Nucleus accumbens (tissue), 56 donors: ENCODE results near the gene SLC25A29.
"Not testable (repeated sequence)": the region's sequence is repeated elsewhere in the genome, so short reads cannot be mapped to it uniquely, and the experiment has no call there.

Experiments
- DNase-seq, 56 donors: peaks; one replicate each; lab custom pipeline; 2025; lab: John Stamatoyannopoulos, UW

The SLC25A29 gene

GRCh38 chr14:100294963-100295330 is 11.3 kb downstream of the SLC25A29 start:
- DNase-seq, result no peak

DNA sequence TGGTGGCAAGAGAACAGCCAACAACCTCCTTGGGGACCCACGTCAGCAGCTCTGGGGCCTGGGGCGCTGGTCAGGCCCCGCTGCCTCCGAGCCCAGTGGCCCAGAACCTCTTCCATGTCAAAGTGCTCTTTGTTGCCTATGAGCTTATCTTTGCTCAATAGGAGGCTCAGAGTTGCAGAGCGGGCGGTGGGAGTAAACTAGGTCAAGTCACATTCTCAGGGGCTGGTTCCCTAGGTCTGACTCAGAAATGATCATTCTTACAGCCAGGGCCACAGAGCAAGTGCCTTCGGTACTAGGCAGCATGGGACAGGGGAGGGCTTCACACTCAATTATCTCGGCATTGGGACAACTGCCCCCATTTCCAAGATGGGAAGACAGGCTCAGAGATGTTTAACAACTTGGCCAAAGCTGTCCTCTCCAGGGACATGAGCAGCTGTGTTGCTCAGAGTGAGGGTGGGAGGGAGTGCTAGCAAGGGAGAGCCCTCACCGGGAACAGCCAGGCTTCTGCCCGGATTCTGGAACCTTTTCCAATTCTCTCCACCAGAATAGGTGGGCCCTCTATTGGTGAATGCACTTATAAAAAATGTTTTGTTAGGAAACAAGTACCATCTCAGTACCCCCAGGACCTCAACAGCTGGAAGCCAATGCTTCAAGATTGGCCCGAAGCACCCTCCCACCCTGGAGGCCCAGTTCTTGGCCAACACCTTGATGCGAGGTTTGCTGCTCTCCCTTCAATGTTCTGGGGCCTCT is 11.9 kb downstream of the SLC25A29 start:
- DNase-seq, result no peak

DNA sequence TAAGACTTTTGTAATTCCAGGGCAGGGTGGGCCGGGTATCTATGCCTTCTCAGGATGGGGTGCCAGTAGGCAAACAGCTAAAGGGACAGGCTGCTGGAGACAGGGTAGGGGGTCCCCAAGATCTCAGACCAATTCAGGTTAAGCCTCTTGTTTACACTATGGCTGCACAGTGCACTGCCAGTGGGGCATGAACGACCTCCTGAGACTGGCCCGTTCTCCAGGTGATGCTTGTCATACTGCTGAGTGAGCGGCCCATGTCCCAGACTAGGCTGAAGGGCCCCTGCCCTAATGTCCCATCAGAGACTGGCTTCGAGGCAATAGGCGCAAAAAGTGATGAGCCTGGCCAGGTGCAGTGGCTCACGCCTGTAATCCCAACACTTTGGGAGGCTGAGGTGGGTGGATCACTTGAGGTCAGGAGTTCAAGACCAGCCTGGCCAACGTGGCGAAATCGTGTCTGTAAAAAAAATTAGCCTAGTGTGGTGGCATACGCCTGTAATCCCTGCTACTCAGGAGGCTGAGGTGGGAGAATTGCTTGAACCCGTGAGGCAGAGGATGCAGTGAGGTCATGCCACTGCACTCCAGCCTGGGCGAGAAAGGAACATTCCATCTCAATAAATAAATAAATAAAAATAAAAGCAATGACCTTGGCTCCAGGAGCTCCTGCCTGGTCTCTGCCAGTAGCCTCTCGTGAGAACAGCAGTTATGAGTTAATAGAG is 12.6 kb downstream of the SLC25A29 start:
- DNase-seq, result no peak

DNA sequence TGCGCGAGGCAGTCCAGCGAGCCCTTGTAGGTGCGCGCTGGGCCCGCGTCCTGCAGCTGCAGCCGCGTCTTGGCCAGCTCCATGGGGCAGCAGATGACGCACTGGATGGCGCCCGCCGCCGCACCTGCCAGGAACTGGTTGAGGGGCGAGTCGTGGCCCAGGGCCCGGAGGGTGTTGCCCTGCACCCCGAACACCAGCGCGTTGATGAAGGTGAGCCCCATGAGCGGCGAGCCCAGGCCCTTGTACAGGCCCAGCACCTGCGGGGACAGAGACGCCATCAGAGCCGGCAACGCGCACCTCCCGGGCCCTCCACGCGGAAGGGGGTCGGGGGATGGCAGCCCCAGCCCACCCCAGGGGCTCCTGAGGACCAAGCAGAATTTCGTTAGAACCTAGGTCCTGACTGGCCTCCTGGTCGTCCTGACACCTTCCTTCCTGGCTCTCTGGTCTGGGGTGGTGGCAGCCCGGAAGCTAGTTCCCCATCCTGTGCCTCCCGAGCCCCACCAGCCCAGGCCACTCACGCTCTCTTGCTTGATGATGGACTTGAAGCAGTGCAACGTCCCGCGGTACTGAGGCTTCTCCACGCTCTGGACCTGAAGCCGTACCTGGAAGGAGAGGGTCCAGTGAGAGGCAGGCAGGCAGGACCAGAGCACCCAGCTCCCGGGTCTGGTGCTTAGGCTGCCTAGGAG is 13.3 kb downstream of the SLC25A29 start:
- no peak for DNase-seq

DNA sequence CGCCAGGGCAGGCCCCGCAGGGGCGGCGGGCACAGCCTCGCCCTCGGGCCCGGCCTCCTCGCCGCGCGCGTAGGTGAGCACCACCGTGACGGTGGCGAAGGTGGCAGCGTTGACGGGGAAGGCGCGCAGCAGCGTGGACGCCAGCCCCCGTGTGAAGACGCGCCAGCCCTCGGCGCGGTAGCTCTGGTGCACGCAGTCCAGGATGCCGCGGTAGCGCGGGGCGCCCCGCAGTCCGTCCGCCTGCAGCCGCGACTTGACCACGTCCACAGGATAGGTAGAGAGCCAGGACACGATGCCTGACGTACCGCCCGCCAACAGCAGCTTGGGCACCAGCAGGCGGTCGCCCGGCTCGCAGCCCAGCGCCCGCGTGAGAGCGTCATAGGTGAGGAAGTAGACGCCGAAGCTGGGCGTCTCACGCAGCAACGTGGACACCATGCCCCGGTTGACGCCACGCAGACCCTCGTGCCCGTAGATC is 13.9 kb downstream of the SLC25A29 start:
- no peak for DNase-seq

DNA sequence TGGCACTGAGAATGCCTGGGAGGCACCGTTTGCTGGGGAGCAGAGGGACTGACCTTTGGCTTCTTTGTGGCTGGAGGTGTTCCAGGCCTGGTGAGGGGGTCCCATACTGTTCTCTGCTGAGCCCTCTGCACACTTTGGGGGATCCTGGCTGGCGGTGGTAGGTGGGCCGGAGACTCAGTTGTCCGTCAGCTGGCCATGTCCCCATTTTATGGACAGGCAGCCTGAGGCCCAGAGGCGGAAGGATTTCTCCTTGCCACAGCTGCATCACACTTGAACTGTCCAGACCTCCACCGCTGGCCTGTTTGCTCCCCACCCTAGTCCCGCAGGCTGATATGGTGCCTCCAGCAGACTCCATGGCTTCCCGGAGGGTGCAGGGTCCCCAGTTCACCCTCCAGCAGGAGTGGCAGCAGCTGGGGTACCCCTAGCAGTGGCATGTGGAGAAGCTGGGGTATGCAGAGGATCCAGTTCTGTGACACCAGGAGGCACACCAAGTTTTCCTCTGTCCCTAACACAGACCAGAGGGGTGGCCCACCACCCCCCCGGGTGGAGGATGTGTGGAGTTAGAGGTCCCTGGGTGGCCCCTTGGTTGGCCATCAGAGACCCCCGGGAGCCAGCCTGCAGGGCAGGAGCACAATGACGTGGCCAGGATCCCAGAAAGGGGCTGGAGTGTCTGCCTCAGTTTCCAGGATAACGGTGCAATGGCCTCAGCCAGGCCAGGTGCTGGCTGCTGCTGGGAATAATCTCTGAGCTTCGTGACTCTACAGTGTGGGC is 14.8 kb downstream of the SLC25A29 start:
- DNase-seq, result no peak

DNA sequence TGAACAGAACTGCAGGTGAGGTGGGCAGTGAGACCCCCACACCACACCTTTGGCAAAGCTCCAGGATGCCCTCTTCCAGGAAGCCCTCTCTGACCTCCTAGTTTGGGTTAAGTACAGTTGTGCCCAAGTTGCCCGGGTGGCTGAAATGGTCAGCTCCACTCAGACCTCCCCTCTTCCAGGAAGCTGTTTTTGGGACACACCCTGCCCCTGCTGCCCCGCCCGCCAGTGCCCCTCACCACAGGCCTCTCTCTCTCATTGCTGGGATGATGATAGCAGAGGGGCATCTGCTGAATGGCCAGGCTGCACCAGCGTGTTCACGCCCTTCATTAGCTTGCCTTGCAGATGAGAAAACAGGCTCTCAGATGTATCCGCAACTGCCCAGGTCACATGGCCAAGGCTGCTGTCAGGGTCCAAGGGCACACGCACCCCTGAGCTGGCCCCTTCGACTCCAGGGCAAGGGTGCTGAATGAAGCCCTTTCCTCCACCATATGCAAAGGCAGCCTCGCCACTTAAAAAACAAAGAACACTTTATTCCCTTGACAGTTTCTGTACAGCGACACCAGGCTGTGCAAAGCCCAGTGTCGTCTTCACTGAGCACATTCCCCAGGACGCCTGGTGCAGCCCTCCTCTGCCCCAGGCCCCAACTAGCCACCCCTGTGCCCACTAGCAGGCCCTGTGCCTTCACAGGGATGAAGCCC is 15.5 kb downstream of the SLC25A29 start:
- DNase-seq, result peak in 2 of 56 donors; percentile 35 to 41

DNA sequence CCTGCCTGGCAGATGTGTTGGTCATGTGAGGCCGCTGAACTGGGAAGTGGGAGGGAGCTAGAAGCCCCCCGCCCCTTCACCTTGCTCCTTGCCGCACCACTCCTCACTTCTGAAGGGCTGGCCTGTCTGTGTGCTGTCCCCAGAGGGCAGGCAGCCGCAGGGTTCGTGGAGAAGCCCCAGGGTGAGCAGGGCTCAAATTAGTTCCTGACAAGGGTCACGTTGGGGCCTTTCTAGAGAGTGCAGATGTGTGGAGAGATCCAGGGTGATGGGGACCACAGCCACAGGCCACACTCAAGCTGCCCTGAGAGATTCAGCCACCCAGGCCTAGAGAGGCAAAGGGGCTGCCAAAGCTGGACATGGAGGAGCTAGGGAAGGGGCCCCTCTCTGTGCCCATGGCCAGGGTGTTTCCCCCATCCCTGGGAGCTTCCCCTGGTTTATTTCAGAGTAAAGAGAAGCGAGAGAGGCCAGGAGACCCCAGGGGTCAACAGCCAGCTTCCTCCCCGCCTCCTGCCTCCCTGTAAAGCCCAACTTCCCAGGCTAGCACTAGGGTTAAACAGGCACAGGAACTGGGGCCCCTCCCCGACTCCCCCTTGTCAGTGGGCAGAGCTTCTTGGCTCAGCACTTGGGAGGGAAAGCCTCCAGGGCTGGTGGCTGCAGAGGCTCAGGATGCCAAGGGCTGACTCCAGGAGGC is 16.2 kb downstream of the SLC25A29 start:
- no peak for DNase-seq

GRCh38 chr14:100288382-100289185 is 17.7 kb downstream of the SLC25A29 start:
- DNase-seq, result no peak

- DNase-seq, result not testable (repeated sequence)
Observed at GRCh38 chr14:100287998-100288295, 18.3 kb downstream of the SLC25A29 start.

GRCh38 chr14:100287202-100287997 is 18.8 kb downstream of the SLC25A29 start:
- DNase-seq, result no peak

DNA sequence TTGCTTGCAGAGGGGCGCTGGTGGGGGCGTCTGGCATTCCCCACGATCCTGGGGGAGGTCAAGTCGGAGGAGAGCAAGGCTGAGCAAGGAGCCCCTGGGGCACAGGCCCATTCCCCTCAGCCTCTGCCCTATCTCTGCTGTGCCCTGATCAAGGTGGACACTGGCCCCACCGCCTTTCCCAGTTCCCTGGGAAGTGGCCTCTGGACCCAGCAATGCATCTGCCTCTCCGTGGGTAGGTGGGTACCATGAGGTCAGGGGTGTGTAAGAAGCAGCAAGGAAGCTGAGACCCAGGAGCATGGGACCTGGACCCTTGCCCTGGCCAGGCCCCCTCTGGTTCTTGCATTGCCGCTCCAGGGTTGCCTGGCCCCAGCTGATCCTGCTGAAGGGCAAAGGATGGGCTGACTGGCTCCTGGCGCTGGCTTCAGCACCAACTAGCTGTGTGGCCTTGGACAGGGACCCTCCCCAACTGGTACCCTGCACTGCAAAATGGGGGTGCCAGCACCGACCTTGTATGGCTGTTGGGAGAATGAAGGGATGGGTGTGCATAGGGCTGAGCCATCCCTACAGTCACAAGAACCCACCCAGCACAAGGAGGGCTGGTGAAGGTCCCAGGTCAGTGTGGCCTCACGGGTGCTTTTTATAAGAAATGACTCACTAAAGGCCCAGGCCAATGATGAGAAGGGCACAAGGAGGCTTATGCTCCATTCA is 19.6 kb downstream of the SLC25A29 start:
- DNase-seq, result no peak

- DNase-seq, result no peak
Observed at GRCh38 chr14:100285913-100286400, 20.3 kb downstream of the SLC25A29 start.

- peak in 33 of 56 donors; percentile 22 to 80 (median 54) for DNase-seq
Observed at GRCh38 chr14:100285021-100285912, 21.0 kb downstream of the SLC25A29 start.

DNA sequence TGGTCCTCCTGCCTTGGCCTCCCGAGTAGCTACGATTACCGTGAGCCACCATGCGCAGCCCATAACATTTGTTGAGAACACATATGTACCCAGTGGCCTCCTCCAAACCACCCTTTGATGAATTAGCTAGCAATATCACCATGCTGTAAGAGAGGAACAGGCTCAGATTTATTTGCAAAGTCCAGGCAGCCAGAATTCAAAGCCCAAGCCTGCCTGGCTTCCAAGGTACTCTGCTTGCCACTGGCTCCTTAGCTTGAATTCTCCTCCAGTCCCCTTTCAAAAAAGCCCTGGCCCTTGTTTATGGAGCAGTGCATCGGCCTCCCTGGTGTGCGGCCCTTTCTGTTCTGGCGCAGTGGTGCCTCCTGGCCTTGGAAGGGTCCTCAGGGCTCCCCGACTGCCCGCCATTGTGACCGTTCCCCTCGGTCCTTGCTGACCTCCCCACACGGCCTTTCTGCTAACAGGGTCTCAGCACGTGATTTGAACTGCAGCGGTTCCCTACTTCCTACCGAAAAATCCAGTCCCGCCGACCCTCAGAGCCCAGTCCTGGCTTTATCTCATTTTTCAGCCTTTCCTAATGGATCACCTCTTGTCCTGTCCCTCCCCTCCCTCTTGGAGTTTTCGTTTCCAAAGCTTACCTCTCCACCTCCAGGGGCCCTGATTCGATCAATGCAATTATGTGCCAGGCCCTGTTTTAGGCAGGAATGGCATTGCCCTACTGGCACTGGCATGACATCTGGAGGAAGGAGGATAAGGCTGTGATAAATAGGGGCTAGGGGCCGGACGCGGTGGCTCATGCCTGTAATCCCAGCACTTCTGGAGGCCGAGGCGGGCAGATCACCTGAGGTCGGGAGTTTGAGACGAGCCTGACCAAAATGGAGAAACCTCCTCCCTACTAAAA is 22.0 kb downstream of the SLC25A29 start:
- DNase-seq, result no peak
